ACC112 (cell line): ENCODE data around the gene NSUN4.
"Not testable (repeated sequence)": the region's sequence is repeated elsewhere in the genome, so short reads cannot be mapped to it uniquely, and the experiment has no call there.

Source experiments
- H2AFZ ChIP-seq: fragments of 200-600 bp; sonication (generic); one replicate; pipeline ENCODE4 v1.6.0; 2017; ENCODE audit warnings: antibody characterized with exemption, low read length; ENCODE audit not compliant: unreplicated experiment
- H3K27ac ChIP-seq: fragments of 200-600 bp; sonication (generic); 2 replicates; pipeline ENCODE4 v1.5.1; 2014; ENCODE audit warnings: low read depth, mild to moderate bottlenecking, antibody characterized with exemption, low read length, moderate library complexity
- H3K27me3 ChIP-seq: fragments of 200-600 bp; sonication (generic); 2 replicates; pipeline ENCODE4 v1.6.1; 2014; ENCODE audit warnings: mild to moderate bottlenecking, antibody characterized with exemption, low read length, moderate library complexity, mixed read lengths; ENCODE audit not compliant: insufficient read depth
- H3K36me3 ChIP-seq: fragments of 200-600 bp; sonication (generic); 2 replicates; pipeline ENCODE4 v1.6.1; 2016; ENCODE audit warnings: mild to moderate bottlenecking, antibody characterized with exemption, low read length, moderate library complexity, mixed read lengths; ENCODE audit not compliant: insufficient read depth
- H3K4me1 ChIP-seq: fragments of 200-600 bp; sonication (generic); one replicate; pipeline ENCODE4 v1.6.1; 2016; ENCODE audit warnings: low read length, mixed read lengths; ENCODE audit not compliant: insufficient read depth, unreplicated experiment, control insufficient read depth
- H3K4me3 ChIP-seq: fragments of 200-600 bp; sonication (generic); 2 replicates; pipeline ENCODE4 v1.5.1; 2014; ENCODE audit warnings: mild to moderate bottlenecking, low read depth, low read length
- H3K79me2 ChIP-seq: fragments of 200-600 bp; sonication (generic); one replicate; pipeline ENCODE4 v1.6.0; 2016; ENCODE audit warnings: low read length; ENCODE audit not compliant: control insufficient read depth, unreplicated experiment, insufficient read depth

Gene NSUN4

DNA sequence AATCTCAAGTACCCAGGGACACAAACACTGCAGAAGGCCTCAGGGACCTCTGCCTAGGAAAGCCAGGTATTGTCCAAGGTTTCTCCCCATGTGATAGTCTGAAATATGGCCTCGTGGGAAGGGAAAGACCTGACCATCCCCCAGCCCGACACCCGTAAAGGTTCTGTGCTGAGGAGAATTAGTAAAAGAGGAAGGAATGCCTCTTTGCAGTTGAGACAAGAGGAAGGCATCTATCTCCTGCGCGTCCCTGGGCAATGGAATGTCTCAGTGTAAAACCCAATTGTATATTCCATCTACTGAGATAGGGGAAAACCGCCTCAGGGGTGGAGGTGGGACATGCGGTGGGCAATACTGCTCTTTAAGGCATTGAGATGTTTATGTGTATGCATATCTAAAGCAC is 10.8 kb upstream of the NSUN4 start:
- H2AFZ ChIP-seq, H3K4me1 ChIP-seq, H3K4me3 ChIP-seq, H3K79me2 ChIP-seq, H3K27me3 ChIP-seq, H3K27ac ChIP-seq, H3K36me3 ChIP-seq: not testable (repeated sequence)

GRCh38 chr1:46330381-46330780 is 10.2 kb upstream of the NSUN4 start:
- not testable (repeated sequence) for H2AFZ ChIP-seq, H3K36me3 ChIP-seq, H3K4me1 ChIP-seq, H3K4me3 ChIP-seq, H3K79me2 ChIP-seq, H3K27me3 ChIP-seq, H3K27ac ChIP-seq

- not testable (repeated sequence) for H3K36me3 ChIP-seq, H3K27me3 ChIP-seq, H3K4me3 ChIP-seq, H3K27ac ChIP-seq, H2AFZ ChIP-seq, H3K4me1 ChIP-seq, H3K79me2 ChIP-seq
Observed at GRCh38 chr1:46331786-46332540, 8.6 kb upstream of the NSUN4 start.

- no peak overlapping the region for H2AFZ ChIP-seq
Observed at GRCh38 chr1:46333300-46334029, 7.1 kb upstream of the NSUN4 start.

DNA sequence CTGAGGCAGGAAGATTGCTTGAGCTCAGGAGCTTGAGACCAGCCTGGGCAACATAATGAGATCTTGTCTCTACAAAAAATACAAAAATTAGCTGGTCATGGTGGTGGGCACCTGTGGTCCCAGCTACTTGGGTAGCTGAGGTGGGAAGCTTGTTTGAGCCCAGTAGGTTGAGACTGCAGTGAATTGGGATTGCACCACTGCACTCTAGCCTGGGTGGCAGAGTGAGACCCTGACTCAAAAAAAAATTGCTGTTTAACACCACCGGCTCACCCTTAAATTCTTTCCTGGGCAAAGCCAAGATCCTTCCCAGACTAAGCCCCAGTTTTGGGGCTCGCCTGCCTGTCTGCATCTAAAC is 6.6 kb upstream of the NSUN4 start:
- no peaks in the 10 kb centered on the region for H3K27me3 ChIP-seq
- no peak overlapping the region for H3K27ac ChIP-seq
- no peaks in the 10 kb centered on the region for H3K79me2 ChIP-seq
- H3K4me1 ChIP-seq: no peaks in the 10 kb centered on the region
- no peak overlapping the region for H3K4me3 ChIP-seq
- H3K36me3 ChIP-seq: no peaks in the 10 kb centered on the region
- no peak overlapping the region for H2AFZ ChIP-seq

More at GRCh38 chr1:46333300-46334029, 7.1 kb upstream of the NSUN4 start:
- no peaks in the 10 kb centered on the region for H3K4me1 ChIP-seq
- H3K36me3 ChIP-seq: no peaks in the 10 kb centered on the region
- H3K27ac ChIP-seq: no peak overlapping the region
- H3K4me3 ChIP-seq: no peak overlapping the region
- H3K27me3 ChIP-seq: no peaks in the 10 kb centered on the region
- no peaks in the 10 kb centered on the region for H3K79me2 ChIP-seq

DNA sequence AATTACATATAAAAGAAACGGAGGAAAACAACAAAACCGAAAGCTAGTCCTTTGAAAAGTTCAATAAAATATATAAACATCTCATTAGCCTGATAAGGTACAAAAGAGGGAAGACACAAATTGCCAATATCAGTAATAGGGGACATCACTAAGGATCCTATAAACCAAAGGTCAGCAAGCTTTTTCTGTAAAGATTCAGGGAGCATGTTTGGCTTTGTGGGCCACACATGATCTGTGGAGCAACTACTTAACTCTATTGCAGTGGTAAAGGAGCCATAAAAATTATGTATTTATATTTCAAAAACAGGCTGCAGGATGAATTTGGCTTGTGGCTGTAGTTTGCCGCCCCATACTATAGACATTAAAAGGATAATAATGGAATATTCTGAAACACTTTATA is 5.5 kb upstream of the NSUN4 start:
- Histone ChIP-seq H2AFZ (no peak overlapping the region), H3K79me2 (no peaks in the 10 kb centered on the region), H3K27ac (no peak overlapping the region), H3K4me1 (no peaks in the 10 kb centered on the region), H3K4me3 (no peak overlapping the region), H3K36me3 (no peaks in the 10 kb centered on the region), H3K27me3 (no peaks in the 10 kb centered on the region)

- Histone ChIP-seq H3K4me1 (peaks cover 10% of the 10 kb centered on the region), H3K79me2 (peaks cover 12% of the 10 kb centered on the region)
- H3K4me3 ChIP-seq, H3K27ac ChIP-seq, H2AFZ ChIP-seq, H3K27me3 ChIP-seq, H3K36me3 ChIP-seq: not testable (repeated sequence)
Observed at GRCh38 chr1:46337409-46337808, 3.2 kb upstream of the NSUN4 start.

DNA sequence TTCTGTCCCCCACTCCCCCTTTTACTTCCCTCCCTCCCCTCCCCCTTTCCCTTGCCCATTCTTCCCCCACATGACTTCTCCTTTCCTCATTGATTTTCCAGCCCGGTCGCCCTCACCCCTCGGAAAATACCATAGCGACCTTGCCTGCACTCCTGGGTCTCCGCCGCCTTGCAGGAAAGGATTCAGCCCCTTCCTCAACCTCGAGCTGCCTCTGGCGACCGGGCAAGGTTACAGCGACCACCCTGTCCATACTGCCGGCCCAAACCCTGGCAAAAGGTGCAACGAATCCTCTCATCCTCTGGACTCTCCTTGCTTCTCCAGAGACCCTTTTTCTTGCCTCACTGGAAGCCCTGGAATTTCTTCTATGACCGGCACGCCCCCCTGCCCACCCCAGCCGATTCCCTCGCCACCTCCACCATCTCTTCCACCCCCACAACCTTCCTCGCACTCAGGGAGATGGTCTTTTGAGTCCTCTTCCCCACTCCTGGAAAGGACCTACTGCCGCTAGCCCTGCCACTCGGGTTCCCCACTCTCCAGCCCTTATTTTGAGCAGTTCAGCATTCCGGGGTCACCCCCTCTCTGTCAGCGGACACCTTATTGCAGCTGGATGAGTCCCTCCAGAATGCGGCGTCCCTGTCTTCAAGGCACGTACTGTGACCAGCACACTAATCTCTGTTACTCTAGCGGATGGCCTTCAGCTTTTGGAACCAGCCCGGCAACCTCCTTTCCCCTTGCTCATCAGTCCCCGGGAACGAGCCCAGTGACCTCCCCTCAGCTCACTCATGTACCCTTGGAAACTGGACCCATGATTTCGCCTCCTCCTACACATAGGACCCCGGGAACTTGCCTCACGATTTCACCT is 846 bp downstream of the NSUN4 start:
- Histone ChIP-seq H3K27me3 (no peaks in the 10 kb centered on the region), H3K4me3 (peak overlapping the region; percentile 83), H3K27ac (peak overlapping the region; percentile 93), H3K79me2 (peaks cover 19% of the 10 kb centered on the region), H3K4me1 (peaks cover 15% of the 10 kb centered on the region), H3K36me3 (no peaks in the 10 kb centered on the region), H2AFZ (no peak overlapping the region)

DNA sequence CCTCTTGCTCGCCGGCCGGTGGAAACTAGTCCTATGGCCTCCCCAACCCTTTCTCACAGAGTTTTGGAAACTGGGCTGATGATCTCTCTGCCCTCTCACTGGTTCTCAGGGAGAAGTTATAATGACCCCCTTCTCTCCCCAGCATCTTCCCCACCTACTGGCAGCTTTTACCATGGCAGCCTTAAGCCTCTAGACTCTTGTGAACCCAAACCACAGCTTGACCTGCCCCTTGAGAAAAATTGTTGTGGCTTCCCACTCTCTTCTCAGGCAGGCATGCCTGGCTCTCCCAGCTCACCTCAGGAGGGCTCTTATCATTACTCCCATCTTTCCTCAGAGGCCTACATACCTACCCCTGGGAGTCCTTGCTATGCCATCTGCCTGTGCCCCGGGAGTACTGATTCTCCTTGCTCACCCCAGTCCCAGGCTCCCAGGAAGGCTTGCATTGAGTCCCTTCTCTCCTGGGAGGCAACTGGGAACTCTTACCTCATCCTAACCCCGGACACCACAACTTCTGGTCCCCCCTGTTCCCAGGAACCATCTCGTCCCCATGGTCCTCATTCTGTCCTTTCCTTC is 1.6 kb downstream of the NSUN4 start:
- peaks cover 15% of the 10 kb centered on the region for H3K4me1 ChIP-seq
- no peak overlapping the region for H2AFZ ChIP-seq
- H3K27ac ChIP-seq: peak overlapping the region; percentile 93; the same call in 1 of the 2 replicates
- H3K27me3 ChIP-seq: no peaks in the 10 kb centered on the region
- H3K4me3 ChIP-seq: peak overlapping the region; percentile 83
- no peaks in the 10 kb centered on the region for H3K36me3 ChIP-seq
- H3K79me2 ChIP-seq: peaks cover 19% of the 10 kb centered on the region

GRCh38 chr1:46342677-46343350 is 2.2 kb downstream of the NSUN4 start:
- Histone ChIP-seq H3K27me3 (no peaks in the 10 kb centered on the region), H3K36me3 (no peaks in the 10 kb centered on the region), H2AFZ (no peak overlapping the region), H3K4me1 (peaks cover 15% of the 10 kb centered on the region), H3K4me3 (no peak overlapping the region; the same call in 1 of the 2 replicates), H3K79me2 (peaks cover 19% of the 10 kb centered on the region), H3K27ac (peak overlapping the region; percentile 93; the same call in 1 of the 2 replicates)
